Measurements from ENCODE around the gene ARHGAP18. TPM values are rescaled to one million over a fixed set of nuclear protein-coding genes. Genes with fewer than 3 reads are reported as not detected.

Gene ARHGAP18
- total and polyA plus RNA-seq, 3 donors from 2014 or later = 15.8 to 29.8 (median 23.8) TPM

DNA sequence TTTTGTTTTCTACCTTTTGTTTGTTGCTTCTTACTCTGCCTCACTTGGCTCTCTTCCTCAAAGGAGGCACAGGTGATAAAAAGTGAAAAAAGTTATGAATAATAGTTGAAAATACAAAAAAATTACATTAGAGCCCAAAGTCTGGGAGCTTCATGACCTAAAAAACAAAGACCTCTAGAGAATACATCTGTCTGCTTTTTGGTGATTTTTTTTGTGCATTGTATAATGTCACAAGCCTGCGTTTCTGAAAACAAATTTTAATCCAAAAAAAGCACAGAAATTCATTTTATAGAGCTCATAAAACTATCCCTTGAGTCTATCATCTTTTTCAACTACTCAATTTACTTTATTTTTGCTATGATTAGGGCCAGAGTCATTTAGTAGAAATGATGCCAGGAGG is 41.4 kb upstream of the ARHGAP18 start:
- Histone ChIP-seq H3K4me1 (peaks cover 6% of the 10 kb centered on the region), H3K27ac (no peak overlapping the region), H3K4me3 (no peak overlapping the region), H3K9me3 (no peaks in the 10 kb centered on the region), H3K27me3 (no peaks in the 10 kb centered on the region), H3K36me3 (ENCODE audit: low read depth, missing control alignments) (no peaks in the 10 kb centered on the region)
- intact Hi-C loops (cut with DNase I; ENCODE audit: low total_unique reads) = no loop called here
- TF ChIP-seq CTCF (IDR thresholded peaks at IDR 0.05) = no peak
- no peak for TF ChIP-seq POLR2A (IDR thresholded peaks at IDR 0.05)
- WGBS, 2 donors = 71 to 73% methylated on average over 1 of the region's 1 CpG
- DNase-seq = no peak

DNA sequence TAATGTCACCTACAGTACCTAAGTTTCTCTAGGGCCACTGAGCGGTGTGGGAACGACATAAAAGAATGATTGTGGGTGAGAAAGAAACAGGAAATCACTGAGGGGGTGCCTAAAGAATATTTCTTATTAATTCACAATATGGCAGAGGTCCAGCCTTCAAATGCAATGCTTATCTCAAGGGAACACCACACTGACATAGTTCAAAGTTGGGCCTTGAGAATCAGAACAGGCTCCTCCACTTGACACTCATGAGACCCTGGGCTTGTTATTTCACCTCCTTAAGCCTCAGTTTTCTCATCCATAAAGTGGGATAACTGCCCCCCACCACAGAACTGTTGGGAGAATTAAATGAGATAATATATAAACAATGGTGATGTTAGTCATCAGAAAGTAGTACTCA is 40.4 kb upstream of the ARHGAP18 start:
- Histone ChIP-seq H3K27me3 (no peaks in the 10 kb centered on the region), H3K36me3 (ENCODE audit: low read depth, missing control alignments) (no peaks in the 10 kb centered on the region), H3K27ac (no peak overlapping the region), H3K4me3 (no peak overlapping the region), H3K9me3 (no peaks in the 10 kb centered on the region), H3K4me1 (peaks cover 6% of the 10 kb centered on the region)
- TF ChIP-seq CTCF (IDR thresholded peaks at IDR 0.05) (no peak), POLR2A (IDR thresholded peaks at IDR 0.05) (no peak)
- no peak for DNase-seq
- 74 to 75% methylated on average over 2 of the region's 2 CpGs for WGBS, 2 donors
- intact Hi-C loops (cut with DNase I; ENCODE audit: low total_unique reads) = no loop called here

GRCh38 chr6:129749749-129750120 is 39.8 kb upstream of the ARHGAP18 start:
- Histone ChIP-seq H3K27ac (no peak overlapping the region), H3K4me3 (no peak overlapping the region), H3K9me3 (no peaks in the 10 kb centered on the region), H3K4me1 (peaks cover 6% of the 10 kb centered on the region), H3K36me3 (ENCODE audit: low read depth, missing control alignments) (no peaks in the 10 kb centered on the region), H3K27me3 (no peaks in the 10 kb centered on the region)
- TF ChIP-seq POLR2A (IDR thresholded peaks at IDR 0.05) (no peak), CTCF (IDR thresholded peaks at IDR 0.05) (no peak)
- WGBS, 2 donors = 56 to 63% methylated on average over 4 of the region's 4 CpGs
- intact Hi-C loops (cut with DNase I; ENCODE audit: low total_unique reads) = no loop called here
- DNase-seq = no peak

DNA sequence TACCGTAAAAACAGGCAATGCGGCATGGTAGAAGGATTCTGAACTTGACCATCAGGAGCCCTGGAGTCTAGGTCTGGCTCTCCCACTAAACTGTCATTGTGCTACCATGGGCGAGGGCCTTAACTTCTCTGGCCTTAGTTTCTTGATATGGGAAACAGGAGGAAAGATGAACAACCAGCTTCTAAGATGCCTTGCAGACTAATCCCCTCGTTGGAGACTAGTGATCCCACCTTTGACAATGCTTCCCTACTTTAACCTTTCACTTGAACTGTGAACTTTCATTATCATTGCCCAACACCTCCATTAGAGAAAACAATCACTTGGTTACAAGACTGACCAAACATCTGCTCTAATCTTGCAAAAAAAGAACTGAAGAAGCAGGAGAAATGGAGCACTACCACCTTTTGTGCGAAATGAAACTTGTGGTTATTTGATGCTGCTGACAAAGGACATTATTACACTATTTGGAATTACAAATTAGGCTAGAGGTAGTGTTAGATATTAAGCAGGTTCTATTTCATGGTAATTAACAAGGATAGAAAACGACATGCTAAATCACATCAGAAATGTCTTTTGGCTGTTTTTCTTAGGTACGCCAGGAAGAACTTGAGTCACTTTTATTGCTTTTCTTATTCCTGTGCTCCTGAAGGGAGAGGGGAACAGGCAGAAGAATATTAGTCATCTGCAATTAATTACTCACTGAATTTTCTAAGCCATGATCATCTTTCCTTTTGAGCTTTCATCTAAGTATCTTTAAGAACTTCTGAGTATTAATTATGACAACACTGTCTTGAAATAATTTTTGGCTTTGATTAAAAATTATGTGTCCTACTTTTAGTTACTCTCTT is 39.1 kb upstream of the ARHGAP18 start:
- Histone ChIP-seq H3K27ac (no peak overlapping the region), H3K27me3 (no peaks in the 10 kb centered on the region), H3K9me3 (no peaks in the 10 kb centered on the region), H3K36me3 (ENCODE audit: low read depth, missing control alignments) (no peaks in the 10 kb centered on the region), H3K4me1 (peaks cover 6% of the 10 kb centered on the region), H3K4me3 (no peak overlapping the region)
- WGBS, 2 donors = 82 to 87% methylated on average over 7 of the region's 7 CpGs
- no peak for DNase-seq
- no peak for TF ChIP-seq CTCF (IDR thresholded peaks at IDR 0.05)
- no peak for TF ChIP-seq POLR2A (IDR thresholded peaks at IDR 0.05)
- intact Hi-C loops (cut with DNase I; ENCODE audit: low total_unique reads) = no loop called here

Data from testis (tissue), 3 donors.